ENCODE data around the gene MYD88.
A peak's percentile ranks its signal among the peaks of the same experiment; 100 is the strongest.

Gene MYD88

DNA sequence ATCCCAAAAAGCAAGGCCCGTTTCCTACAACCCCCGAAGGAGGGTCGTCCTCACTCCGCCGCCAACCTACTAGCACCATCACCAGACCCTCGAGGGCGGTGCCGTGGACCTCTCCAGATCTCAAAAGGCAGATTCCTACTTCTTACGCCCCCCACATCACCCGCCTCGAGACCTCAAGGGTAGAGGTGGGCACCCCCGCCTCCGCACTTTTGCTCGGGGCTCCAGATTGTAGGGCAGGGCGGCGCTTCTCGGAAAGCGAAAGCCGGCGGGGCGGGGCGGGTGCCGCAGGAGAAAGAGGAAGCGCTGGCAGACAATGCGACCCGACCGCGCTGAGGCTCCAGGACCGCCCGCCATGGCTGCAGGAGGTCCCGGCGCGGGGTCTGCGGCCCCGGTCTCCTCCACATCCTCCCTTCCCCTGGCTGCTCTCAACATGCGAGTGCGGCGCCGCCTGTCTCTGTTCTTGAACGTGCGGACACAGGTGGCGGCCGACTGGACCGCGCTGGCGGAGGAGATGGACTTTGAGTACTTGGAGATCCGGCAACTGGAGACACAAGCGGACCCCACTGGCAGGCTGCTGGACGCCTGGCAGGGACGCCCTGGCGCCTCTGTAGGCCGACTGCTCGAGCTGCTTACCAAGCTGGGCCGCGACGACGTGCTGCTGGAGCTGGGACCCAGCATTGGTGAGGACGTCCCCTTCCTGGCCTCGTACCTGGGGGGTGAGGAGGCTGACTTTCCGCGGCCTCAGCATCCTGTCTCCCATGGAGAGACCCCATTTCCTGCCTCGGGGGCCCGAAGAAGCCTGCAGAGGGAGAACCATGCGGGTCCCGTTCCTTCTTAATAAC, at the start of gene MYD88:
TSS of gene MYD88 (plus strand) at position 313 of the 842 bp plus-strand sequence. CDS start at position 353, 40 bp downstream.
- peak; percentile 88 for DNase-seq

DNA sequence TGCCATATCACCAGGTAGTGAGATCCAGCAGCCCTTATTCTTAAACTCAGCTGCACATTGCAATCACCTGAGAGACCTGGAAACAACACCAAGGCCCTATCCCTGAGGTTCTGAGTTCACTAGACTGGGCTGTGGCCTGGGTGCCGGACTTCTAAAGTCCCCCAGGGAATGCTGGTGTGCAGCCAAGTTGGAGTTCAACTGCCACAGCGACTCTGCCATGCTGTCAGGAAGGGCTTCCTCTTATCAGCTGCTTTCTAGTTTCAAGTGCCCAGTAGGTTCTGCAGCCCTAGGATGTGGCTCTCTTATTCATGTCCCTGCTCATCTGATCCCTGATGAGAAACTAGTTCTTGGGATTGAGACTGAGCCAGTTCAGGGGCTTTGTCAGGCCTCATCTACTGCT, 49.3 kb upstream of the MYD88 start:
- DNase-seq = no peak

DNA sequence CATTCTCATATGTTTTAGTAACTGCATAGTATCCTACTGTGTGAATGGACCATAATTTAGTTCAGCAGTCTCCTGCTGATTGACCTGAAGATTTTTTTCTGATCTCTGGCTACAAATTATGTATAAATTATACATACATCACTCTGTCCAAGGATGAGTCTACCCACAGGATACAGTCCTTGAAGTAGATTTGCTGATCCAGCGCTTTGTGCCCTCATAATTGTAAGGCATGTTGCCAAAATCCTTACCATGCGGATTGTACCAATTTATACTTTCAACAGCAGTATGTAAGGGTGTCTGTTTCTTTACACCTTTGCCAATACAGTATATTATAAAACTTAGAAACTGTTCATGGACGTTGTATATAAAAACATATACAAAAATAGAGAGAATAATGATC, 48.0 kb upstream of the MYD88 start:
- DNase-seq = no peak

DNA sequence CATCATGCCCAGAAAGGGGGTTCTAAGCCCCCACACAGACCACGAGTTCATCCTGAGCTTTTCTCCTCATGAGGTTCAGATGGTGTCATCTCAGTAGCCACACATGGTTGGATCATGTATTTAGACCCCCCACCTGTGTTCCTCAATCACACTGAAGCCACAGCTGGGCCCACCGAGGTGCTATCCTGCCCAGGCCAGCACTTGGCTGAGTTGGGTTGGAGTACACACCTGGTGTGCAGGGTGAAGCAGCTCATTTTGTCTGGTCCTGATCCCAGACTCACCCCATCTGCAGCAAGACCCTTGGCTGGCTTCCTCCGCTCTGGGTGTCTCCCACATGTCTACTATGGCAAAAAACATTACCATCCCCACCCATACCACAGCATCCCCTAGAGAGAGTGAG, 43.5 kb upstream of the MYD88 start:
- DNase-seq = no peak

DNA sequence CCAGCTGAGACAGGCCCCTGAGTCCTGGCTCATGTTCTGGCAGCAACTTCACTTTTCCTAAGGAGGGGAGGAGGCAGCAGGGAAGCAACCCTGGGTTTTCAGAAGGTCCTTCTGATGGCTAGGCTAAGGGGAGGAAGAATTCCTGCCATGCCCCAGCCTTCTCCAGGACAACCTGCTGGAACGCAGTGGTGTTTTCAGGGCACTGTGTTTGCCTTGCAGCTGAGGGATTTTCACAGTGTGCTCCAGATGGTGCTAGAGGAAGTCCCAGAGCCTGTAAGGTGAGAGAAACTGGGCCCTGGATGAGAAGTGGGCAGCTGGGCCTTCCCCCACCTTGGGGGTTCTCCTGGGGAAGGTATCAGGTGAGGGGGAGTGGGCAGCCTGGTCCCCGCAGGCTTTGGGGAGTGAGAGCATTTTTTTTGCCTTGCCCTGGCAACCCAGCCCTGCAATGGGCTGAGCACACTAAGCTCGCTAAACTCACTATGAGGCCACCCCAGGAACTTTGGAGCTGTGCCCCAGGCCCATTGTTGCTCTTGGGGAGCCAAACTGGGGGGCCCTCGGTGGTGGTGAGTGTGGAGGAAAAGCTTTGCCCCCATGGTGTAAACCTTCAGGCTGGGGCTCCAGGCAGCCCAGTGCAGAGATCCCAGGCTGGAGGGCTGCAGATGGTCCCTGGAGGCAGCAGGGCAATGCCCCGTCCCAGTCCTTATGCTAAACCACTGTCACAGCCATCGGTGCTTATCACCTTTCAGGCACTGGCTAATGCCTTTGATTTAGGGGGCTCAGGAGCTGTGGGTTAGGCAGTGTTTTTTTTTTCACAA, 42.6 kb upstream of the MYD88 start:
- no peak for DNase-seq

DNA sequence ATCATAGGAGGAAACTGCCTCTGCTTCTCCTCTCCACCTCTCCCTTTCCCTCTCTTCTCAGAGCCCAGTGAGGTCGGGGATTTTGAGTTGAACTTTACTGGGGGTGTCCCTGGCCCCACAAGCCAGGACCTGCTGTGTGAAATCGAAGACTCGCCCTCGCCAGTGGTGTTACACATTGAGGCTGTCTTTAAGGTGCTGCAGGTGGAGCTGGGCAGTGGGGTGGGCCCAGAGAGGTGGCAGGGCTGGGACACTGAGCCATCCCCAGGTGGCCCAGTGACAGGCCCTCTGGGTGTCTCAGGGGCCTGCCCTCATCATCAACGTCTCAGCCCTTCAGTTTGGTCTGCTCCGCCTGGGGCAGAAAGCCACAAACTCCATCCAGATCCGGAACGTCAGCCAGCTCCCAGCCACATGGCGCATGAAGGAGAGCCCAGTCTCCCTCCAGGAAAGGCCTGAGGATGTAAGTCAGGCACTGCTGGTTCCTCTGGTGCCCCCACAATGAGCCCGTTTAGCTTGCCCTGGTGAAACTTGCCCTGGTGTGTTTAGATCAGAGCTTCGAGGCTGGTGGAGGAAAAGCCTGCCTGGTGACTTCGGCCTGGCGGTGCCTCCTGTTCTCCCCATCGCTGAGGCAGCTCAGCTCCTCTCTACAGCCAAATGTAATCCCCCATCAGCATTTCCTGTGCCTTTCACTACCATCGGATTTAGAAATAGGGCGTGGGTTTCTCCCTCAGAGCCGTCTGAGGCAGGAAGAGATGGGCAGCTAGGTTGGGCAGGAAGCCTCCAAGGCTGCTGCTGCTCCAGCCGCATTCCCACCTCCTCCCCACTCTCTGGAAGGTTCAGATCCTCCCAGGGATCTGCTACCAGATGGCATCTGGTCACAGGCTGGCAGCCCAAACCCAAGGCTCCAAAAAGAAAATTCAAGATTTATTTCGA, 40.8 kb upstream of the MYD88 start:
- DNase-seq = no peak

DNA sequence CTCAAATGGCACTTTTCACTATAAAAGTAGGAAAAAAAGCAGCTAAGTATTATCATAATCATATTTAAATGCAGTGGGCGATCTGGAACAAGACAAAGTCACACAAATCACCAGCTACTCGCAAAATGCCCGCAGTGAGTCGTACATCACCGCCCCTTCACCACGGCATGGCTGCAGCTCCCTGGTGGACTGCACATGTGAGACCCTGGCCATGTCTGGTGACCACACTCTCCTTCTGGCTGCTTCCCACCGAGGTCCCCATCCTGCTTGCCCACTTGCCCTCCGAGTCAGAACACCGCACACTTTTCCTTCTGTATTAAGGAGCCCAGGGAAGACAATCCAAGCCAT, 40.1 kb upstream of the MYD88 start:
- DNase-seq = no peak

DNA sequence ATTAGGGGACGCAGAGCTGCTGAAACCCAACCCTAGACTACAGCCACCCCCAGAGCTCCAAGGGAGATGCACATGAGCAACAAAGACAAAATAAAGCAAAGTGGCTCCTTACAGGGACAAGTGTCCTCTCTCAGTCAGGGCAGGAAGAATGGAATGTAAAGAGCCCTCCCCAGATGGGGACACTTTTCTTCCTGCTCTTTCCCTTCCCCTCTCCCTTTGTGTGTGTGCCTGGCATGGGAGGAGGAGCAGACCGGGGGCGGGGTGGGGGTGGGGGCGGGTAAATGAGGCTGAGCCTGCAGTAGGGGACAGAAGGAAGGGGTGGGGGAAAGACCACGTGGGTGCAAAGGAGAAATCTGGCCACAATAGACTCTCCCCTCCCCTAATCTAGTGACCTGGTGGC, 38.9 kb upstream of the MYD88 start:
- no peak for DNase-seq

DNA sequence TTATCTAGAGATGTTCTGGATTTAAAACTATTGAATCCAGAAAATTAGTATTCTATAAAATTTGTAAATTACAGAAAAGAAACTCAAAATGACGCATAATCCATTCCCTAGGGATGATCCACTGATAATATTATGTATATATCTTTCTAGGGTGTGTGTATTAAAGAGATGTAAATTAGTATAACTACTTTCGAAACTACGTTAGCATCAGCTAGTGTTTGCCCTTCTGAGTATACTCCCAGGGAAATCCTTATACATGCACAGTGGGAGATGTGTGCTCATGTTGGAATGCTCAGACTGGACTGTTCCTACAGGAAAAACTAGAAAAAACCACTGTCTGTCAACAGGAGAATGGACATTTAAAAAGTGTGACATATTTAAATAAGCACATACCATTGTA, 38.0 kb upstream of the MYD88 start:
- DNase-seq = no peak

DNA sequence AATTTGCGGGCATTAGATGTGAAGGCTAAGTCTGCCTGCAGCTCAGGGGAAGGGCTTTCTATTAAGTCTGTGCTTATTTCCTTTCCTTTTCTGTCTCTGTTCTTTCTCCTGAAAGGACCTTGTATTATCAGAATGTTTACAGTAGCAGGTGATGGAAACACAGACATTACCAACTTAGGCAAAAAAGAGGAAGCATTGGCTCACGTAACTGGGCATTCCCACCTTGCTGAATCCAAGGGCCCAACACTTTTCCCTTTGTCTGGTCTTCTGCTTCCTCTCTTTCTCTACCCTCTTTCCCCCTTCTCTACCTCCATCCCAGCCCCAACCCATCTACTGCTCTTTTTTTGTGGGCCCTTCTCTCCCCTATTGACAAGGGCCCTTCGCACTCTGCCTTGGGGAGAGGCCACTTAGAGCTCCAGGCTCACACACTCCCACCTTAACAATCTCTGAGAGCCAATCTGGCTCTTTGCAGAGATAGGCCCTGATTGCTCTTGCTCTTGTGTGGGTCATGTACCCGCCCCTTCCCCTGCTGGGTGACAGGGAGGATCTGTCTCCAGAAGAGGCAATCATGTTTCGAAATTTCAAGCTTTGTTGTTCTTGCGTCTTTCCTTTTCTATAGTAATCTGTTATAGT, 36.5 kb upstream of the MYD88 start:
- no peak for DNase-seq

DNA sequence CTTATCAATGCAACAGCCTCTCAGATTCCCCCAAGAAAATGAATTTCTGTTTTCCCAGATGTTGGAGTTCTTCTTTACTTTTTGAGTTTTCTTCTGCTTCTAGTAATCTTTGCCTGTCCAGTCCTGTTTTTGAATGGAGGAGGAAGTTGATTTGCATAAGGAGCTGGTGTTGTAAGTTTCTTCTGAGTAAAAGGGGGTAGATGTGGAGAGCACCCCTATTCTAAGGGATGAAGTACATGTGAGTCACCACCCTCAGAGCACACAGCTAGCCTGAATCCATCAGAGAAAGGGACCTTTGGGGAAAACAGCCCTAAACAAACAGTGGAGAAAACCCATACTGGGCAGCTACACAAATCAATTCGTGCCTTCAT, 36.0 kb upstream of the MYD88 start:
- DNase-seq = no peak

DNA sequence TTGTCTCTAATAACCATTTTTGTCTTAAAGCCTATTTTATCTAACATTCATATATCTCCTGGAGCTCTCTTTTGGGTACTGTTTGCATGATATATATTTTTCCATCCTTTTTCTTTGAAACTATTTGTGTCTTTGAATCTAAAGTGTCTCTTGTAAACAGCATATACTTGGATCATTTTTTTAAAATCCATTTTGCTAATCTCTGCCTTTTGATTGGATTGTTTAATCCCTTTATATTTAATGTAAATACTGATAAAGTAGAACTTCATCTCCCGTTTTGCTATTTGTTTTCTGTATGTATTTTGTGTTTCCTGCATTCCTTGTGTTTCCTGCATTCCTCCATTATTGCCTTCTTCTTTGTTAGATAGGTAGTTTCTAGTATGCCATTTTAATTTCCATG, 32.9 kb upstream of the MYD88 start:
- no peak for DNase-seq

DNA sequence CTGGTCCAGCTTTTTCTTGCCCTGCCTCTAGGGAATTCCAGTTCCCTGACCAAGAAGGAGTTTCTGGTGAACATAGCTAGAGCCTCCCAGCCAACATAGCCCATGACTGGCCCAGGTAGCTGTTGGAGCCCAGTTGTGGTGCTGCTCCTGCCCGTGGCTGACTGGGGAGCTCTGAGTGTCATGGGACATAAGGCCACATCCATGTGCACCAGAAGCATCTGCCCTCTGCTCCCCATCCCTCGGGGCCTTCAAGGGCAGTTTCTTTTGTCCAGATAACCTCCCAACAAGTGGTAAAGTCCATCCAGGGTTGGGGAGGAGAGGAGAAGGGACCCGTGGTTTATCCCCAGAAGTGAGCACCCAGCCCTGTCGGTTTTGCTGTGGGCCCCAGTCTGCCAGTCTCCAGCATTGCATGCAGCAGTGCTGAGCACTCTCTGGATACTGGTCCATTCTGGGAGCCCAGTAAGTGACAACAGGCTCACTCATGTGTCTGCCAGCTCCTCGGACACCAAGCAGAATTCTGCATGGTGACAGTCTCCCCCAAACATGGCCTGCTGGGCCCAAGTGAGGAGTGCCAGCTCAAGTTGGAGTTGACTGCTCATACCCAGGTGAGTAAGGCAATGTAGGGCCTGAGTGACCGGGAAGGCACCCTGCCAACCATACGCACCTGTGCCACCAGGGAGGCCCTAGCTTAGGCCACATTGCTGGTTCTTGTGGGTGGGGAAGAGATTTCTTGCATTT, 30.4 kb upstream of the MYD88 start:
- DNase-seq = no peak

DNA sequence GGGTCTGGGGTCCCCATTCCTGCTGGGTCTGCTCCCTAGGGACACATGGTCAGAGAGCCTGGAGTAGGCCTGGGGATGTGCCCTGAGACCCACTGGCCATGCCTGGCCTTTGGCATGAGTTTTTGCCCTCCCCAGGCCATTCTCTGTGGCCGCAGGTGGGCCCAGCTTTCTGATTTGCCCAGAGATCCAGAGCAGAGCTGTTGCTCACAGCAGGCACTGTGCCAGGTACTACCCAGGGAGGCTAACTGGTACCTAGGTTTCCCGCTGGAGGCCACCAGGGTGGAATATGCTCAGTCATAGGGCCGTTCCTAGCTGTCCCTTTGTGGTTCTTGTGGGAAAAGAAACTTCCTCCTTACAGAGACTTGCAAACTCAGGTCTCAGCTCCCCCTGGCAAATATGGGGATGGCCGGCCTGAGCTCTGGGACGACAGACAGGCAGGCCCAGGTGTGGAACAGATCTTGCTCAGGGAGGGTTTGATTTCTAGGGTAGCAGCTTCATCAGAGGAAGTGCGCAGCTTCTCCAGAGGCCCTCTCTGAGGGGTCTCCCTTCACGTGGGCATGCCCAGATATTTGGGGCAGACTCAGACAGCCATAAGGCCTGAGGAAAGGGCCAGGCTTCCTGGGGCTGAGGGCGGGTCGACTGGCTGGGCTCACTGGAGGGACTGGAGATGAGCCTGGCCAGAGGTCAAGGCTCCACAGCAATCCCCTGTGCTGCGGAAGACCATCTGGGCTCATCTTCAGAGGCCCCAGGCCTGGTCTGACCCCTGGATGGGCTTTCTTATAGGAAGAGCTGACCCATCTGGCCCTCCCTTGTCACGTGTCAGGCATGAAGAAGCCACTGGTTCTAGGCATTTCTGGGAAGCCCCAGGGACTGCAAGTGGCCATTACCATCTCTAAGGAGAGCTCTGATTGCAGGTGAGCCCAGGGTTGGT, 29.5 kb upstream of the MYD88 start:
- DNase-seq = no peak

DNA sequence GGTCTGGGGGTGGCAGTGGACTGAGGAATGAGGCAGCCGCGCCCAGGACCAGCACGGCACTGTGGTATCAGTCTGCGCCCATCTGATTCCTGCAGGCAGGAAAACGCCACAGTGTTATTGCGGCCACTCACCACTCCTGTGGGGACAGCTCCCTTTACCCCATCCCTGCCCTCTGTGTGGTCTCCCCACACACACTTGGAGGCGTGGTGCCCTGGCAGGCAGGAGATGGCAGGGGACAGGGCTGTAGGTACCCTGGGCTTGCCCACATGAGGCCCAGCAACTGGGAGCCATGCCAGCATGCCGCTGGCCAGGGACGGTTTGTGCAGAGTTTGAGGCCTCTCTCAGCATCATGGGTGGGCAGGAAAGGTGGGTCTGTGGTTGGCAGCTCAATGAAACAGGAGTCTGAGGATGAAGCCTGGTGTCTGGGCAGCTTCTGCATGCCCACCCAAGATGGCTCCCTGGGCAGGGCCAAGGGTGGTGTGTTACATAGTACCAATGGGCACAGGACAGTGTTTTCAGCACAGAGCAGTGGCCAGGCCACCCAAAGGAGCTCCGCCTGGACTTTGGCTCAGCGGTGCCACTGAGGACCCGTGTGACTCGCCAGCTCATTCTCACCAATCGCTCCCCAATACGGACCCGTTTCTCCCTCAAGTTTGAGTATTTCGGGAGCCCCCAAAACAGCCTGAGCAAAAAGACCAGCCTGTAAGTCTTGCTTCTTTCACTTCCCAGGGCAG, 28.7 kb upstream of the MYD88 start:
- DNase-seq = no peak

DNA sequence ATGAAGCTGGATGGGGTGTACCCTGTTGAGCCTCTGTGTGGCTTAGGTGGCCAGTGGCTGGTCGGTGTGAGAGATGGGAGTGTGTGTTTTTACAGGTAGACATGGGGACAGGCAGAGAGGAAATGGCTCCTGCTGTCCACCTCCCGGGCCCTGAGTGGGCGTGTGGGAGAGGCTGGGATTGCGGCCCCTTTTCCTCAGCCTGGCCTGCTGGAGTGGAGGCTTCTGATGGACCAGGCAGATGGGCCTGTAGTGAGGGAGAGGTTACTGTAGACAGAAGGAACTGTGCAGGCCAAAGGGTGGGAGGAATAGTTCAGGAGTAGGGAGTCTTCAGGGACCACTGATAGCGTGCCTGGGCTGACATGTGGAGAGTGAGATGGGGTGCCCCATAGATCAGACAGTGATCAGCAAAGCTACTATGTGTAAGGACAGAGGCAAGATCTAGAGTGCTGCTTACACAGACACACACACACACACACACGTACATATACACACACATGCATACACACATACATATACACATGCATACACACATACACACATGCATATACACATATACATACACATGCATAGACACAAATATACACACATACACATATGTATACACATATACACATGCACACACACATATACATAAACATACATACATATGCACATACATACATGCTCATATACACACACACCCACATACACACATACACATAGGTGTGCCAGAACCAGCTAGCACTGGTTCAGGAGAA, 28.0 kb upstream of the MYD88 start:
- DNase-seq = no peak

DNA sequence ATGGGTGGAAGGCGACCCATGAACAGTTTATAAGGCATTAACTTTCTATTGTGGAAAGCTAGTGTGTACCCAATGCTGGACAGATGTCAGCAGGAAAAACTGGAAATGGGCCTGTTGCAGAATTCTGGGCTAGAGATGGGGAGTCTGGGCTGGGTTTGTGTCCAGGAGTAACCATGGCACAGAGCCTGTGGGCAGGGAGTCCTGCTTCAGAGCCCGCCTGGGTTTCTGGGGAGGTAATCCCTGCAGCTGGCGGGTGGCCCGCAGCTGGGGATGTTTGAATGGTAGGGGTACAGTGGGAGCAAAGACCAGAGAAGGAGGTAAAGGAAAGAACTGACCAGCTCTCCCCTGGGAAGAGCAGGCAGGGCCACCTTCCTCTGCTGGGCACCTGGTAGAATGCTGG, 27.3 kb upstream of the MYD88 start:
- DNase-seq = no peak

DNA sequence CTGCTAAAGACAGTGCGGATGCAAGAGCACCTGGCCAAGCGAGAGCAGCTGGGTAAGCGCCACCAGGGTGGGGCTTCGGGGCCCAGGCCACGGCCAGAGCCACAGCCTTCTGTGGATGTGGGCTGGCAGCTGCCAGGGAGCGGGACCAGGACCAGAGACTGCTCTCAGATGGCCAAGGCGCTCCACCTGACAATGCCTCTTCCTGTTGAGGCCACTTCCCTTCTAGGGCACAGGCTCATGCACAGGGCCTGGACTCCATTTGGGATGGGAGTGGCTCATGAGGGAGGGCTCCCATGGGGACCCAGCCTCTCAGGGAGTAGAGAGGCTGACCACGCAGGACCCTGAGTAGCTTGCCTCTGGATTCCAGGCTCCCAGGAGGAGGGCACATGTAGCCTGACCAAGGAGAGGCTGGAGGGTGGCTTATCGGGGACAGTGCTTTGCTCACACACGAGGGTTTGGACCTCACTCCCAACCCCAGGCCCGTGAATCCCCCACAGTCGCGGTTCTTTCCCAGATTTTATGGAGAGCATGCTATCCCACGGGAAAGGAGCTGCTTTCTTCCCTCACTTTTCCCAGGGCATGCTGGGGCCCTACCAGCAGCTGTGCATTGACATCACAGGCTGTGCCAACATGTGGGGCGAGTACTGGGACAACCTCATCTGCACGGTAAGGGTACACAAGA, 26.6 kb upstream of the MYD88 start:
- no peak for DNase-seq

DNA sequence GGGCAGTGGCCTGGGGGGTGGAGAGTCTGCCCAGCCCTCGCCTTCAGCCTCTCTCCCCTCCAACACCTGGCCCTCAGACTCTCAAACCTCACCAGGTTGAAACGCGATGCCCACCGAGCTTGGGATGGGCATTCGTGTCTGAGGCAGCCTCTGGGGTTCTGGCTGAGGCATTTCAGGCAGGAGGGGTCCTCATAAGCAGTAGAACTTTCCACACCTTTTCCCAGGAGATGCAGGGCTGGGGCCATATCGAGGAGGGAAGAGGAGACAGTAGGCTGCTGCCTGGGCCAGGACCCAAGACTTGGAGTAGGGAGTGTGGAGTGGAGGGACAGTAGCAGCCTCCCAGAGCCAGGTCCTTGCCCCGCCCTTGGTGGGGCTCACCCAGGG, 26.1 kb upstream of the MYD88 start:
- DNase-seq = peak; percentile 1
